Endothelial cell of umbilical vein (primary cell): Measurements from ENCODE around the gene GNAO1. TPM values are rescaled to one million over a fixed set of nuclear protein-coding genes. Genes with fewer than 3 reads are reported as not detected.

Source experiments
- BruUV-seq: library from RNA; stranded (reverse); fragments of 400-500 nt; replicated peaks from 2 replicates; lab custom pipeline; 2021; lab: Mats Ljungman, UMichigan
- CTCF ChIA-PET: fragments of 300-600, 350-600 bp; sonication (Branson Sonifier 250); formaldehyde crosslinking; loops from one replicate; lab custom pipeline; 2021; ENCODE audit warnings: antibody characterized with exemption, inconsistent platforms; lab: Charles Lee
- POLR2A ChIA-PET: fragments of 300-600, 350-600 bp; sonication (Branson Sonifier 250); formaldehyde crosslinking; loops from one replicate; lab custom pipeline; 2021; ENCODE audit warnings: antibody characterized with exemption, inconsistent platforms; lab: Charles Lee
- DNase-seq: peaks from one replicate; pipeline ENCODE4 v3.0.0-alpha.2; 2011; ENCODE audit warnings: low read depth, low spot score
- FAIRE-seq: peaks from 2 replicates; lab custom pipeline; 2011; peaks lifted over from hg19 to GRCh38; lab: Jason Lieb, UNC
- H2AFZ ChIP-seq: 2 replicates; pipeline ENCODE4 v1.6.0; 2012; ENCODE audit warnings: low read depth, low read length, control low read depth, inconsistent platforms
- H3K27ac ChIP-seq: 2 replicates; pipeline ENCODE4 v1.5.1; 2011; ENCODE audit warnings: low read depth, mild to moderate bottlenecking, control low read depth, low read length, moderate library complexity; ENCODE audit not compliant: insufficient read depth
- H3K27me3 ChIP-seq, 2 experiments: 2 replicates each; pipeline versions ENCODE4 v1.6.0 to v1.6.1; 2011; ENCODE audit warnings: low read length in 2 of 2, mixed read lengths in 1 of 2; ENCODE audit not compliant: control insufficient read depth in 2 of 2, insufficient read depth in 2 of 2
- H3K36me3 ChIP-seq, 2 experiments: 2 replicates in 1 of 2; 3 replicates in 1 of 2; pipeline ENCODE4 v1.5.1; 2011; ENCODE audit warnings: low read length in 2 of 2, mild to moderate bottlenecking in 1 of 2, moderate library complexity in 1 of 2; ENCODE audit not compliant: control insufficient read depth in 2 of 2, insufficient read depth in 2 of 2; ENCODE audit errors: extremely low read depth in 1 of 2
- H3K4me1 ChIP-seq: 3 replicates; pipeline ENCODE4 v1.5.1; 2011; ENCODE audit warnings: mild to moderate bottlenecking, low read length; ENCODE audit not compliant: control insufficient read depth, insufficient read depth; ENCODE audit errors: extremely low read depth
- H3K4me2 ChIP-seq: 2 replicates; pipeline ENCODE4 v1.6.1; 2011; ENCODE audit warnings: low read length, control low read depth, mixed read lengths; ENCODE audit not compliant: insufficient read depth
- H3K4me3 ChIP-seq, 3 experiments: fragments of 200-600 bp in 1 of 3; sonication (generic), shearing (Covaris generic) in 1 of 3; replicated peaks in 1 of 3; 2 replicates each; pipeline ENCODE4 v1.5.1; 2011 to 2016; ENCODE audit warnings: control low read depth in 3 of 3, low read length in 3 of 3, mild to moderate bottlenecking in 2 of 3, inconsistent platforms in 1 of 3, low read depth in 1 of 3, moderate library complexity in 1 of 3; ENCODE audit not compliant: insufficient read depth in 1 of 3
- H3K79me2 ChIP-seq: 2 replicates; pipeline ENCODE4 v1.6.0; 2012; ENCODE audit warnings: low read length, inconsistent platforms; ENCODE audit not compliant: control insufficient read depth, insufficient read depth
- H3K9ac ChIP-seq: replicated peaks from 2 replicates; pipeline ENCODE3; 2011; ENCODE audit warnings: low read length, control low read depth; ENCODE audit not compliant: insufficient read depth; ENCODE audit errors: extremely low read depth
- H3K9me1 ChIP-seq: replicated peaks from 3 replicates; pipeline ENCODE4 v1.6.0; 2011; ENCODE audit warnings: mild to moderate bottlenecking, low read length; ENCODE audit not compliant: control insufficient read depth, insufficient read depth; ENCODE audit errors: extremely low read depth
- H3K9me3 ChIP-seq: replicated peaks from 2 replicates; pipeline ENCODE4 v1.5.1; 2012; ENCODE audit warnings: low read length, inconsistent platforms; ENCODE audit not compliant: control insufficient read depth, insufficient read depth
- H4K20me1 ChIP-seq: replicated peaks from 2 replicates; pipeline ENCODE3; 2011; ENCODE audit warnings: mild to moderate bottlenecking, low read length; ENCODE audit not compliant: control insufficient read depth, insufficient read depth; ENCODE audit errors: extremely low read depth
- FOS ChIP-seq: IDR thresholded peaks from 2 replicates; pipeline ENCODE4 v1.6.1; 2011; ENCODE audit warnings: mild to moderate bottlenecking, low read length, moderate library complexity, borderline replicate concordance; ENCODE audit not compliant: insufficient read depth
- GATA2 ChIP-seq: IDR thresholded peaks from 2 replicates; pipeline ENCODE4 v1.7.0; 2011; ENCODE audit warnings: low read depth, mild to moderate bottlenecking, moderate library complexity, mixed read lengths, low read length; ENCODE audit not compliant: insufficient read length, insufficient read depth
- JUN ChIP-seq: IDR thresholded peaks from 2 replicates; pipeline ENCODE4 v1.6.1; 2011; ENCODE audit warnings: borderline replicate concordance, low read depth; ENCODE audit not compliant: insufficient read length, insufficient read depth
- MAX ChIP-seq: IDR thresholded peaks from 2 replicates; pipeline ENCODE4 v1.6.1; 2011; ENCODE audit not compliant: insufficient read depth, insufficient read length
- MYC ChIP-seq: IDR thresholded peaks from one replicate; pipeline ENCODE4 v1.6.1; 2011; ENCODE audit warnings: mild to moderate bottlenecking, low read depth, low read length
- POLR2A ChIP-seq: IDR thresholded peaks from 2 replicates; pipeline ENCODE4 v1.6.1; 2012; ENCODE audit warnings: low read depth, mild to moderate bottlenecking, control low read depth, low read length
- POLR2AphosphoS5 ChIP-seq: IDR thresholded peaks from 2 replicates; pipeline ENCODE4 v1.6.1; 2012; ENCODE audit warnings: low read depth, mild to moderate bottlenecking, control low read depth, low read length, moderate library complexity; ENCODE audit not compliant: insufficient read depth
- dilution Hi-C: fragments of 300-500 bp; cut with MboI; formaldehyde crosslinking; loops from one replicate; pipeline ENCODE4 v1.15.0; 2019; ENCODE audit warnings: low sequenced_read_pairs; ENCODE audit not compliant: extremely low pct_ligation_motif_present
- intact Hi-C: fragments of 100-400 bp; cut with micrococcal nuclease; formaldehyde crosslinking; loops from one replicate; pipeline ENCODE4 v1.10.0; 2022
- polyA plus RNA-seq, 4 experiments: library from polyadenylated mRNA; depleted of rRNA in 3 of 4; stranded (reverse) in 3 of 4; unstranded in 1 of 4; fragments of >200 nt; gene quantifications; 2 replicates each; pipeline versions ENCODE4 v1.2.1 to v1.2.3, GENCODE V29; 2011 to 2012; ENCODE audit warnings: missing spikeins in 1 of 4
- total RNA-seq: library from RNA; stranded (reverse); gene quantifications from 2 replicates; pipeline ENCODE4 v1.2.3, GENCODE V29; 2021
- TF ChIP-seq, protein P1 (sequence below), 2 donors: IDR thresholded peaks; 1 replicate in 1 of 2; 2 replicates in 1 of 2; pipeline ENCODE4 v1.5.1; 2011; ENCODE audit warnings: low read length in 2 of 2, mild to moderate bottlenecking in 2 of 2, moderate library complexity in 2 of 2, control low read depth in 1 of 2, inconsistent platforms in 1 of 2, low read depth in 1 of 2; ENCODE audit not compliant: insufficient read depth in 1 of 2; ENCODE audit errors: extremely low read depth in 1 of 2

The GNAO1 gene
- total and polyA plus RNA-seq, 2 donors (not counting 3 experiments of a cell fraction or from before 2014, with no cell fraction given), result not detected

DNA sequence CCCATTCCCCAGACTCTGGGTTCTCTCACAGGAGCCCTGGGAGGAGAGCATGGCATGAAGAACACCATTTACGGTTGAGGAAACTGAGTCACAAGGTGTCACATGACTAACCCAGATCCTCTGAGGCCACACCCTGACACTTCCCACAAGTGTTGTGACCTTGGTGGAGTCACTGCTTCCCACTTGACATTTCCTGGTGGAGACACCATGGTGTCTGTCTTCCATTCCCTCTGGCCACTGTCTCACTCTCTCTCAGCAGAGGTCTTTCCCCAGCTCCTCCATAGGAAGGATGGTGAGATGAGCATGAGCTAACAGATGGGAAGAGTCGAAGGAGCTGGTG lies 116.2 kb downstream of the GNAO1 start:
- Histone ChIP-seq H3K4me1 (no peaks in the 10 kb centered on the region), H3K79me2 (no peaks in the 10 kb centered on the region), H3K9me1 (no peaks in the 10 kb centered on the region), H3K36me3 (no peaks in the 10 kb centered on the region), H2AFZ (no peak overlapping the region), H3K27ac (no peak overlapping the region), H3K9ac (no peak overlapping the region), H4K20me1 (no peaks in the 10 kb centered on the region), H3K9me3 (no peaks in the 10 kb centered on the region), H3K4me3 (no peak overlapping the region), H3K27me3 (no peaks in the 10 kb centered on the region), H3K4me2 (no peak overlapping the region)
- ChIA-PET POLR2A (no interaction called here), CTCF (interaction anchor here (4.5 kb wide), 1 partner anchor 11 kb away, joined by 41 read pairs; no protein-coding TSS in a partner anchor)
- DNase-seq (no peak), FAIRE-seq (no peak)
- dilution Hi-C loops, result no loop called here
- no TSS peak for BruUV-seq
- intact Hi-C loops, result no loop called here
- no peak for TF ChIP-seq POLR2A
- no peak for TF ChIP-seq FOS
- TF ChIP-seq MYC, result no peak
- no peak for TF ChIP-seq JUN
- no peak for TF ChIP-seq MAX
- TF ChIP-seq, protein P1, sequence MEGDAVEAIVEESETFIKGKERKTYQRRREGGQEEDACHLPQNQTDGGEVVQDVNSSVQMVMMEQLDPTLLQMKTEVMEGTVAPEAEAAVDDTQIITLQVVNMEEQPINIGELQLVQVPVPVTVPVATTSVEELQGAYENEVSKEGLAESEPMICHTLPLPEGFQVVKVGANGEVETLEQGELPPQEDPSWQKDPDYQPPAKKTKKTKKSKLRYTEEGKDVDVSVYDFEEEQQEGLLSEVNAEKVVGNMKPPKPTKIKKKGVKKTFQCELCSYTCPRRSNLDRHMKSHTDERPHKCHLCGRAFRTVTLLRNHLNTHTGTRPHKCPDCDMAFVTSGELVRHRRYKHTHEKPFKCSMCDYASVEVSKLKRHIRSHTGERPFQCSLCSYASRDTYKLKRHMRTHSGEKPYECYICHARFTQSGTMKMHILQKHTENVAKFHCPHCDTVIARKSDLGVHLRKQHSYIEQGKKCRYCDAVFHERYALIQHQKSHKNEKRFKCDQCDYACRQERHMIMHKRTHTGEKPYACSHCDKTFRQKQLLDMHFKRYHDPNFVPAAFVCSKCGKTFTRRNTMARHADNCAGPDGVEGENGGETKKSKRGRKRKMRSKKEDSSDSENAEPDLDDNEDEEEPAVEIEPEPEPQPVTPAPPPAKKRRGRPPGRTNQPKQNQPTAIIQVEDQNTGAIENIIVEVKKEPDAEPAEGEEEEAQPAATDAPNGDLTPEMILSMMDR (IDR thresholded peaks at IDR 0.05; ENCODE audit: extremely low read depth in 1 of 2, insufficient read depth in 1 of 2, low read depth in 1 of 2, low read length in 2 of 2), result no peak

GRCh38 chr16:56309008-56309407 lies 117.7 kb downstream of the GNAO1 start:
- CTCF ChIA-PET, result interaction anchor here (0.8 to 4.5 kb wide), 2 partner anchors 10 to 45 kb away, joined by 3 to 41 read pairs; no protein-coding TSS in a partner anchor
- Histone ChIP-seq H3K9me1 (no peaks in the 10 kb centered on the region), H2AFZ (no peak overlapping the region), H3K36me3 (no peaks in the 10 kb centered on the region), H3K27ac (no peak overlapping the region), H4K20me1 (no peaks in the 10 kb centered on the region), H3K4me2 (no peak overlapping the region), H3K4me1 (no peaks in the 10 kb centered on the region), H3K9ac (no peak overlapping the region), H3K9me3 (no peaks in the 10 kb centered on the region), H3K4me3 (no peak overlapping the region), H3K79me2 (no peaks in the 10 kb centered on the region), H3K27me3 (no peaks in the 10 kb centered on the region)
- intact Hi-C loops (no loop called here), dilution Hi-C loops (no loop called here)
- TF ChIP-seq GATA2 (no peak), JUN (no peak), POLR2A (no peak), POLR2AphosphoS5 (no peak), MYC (no peak)
- TF ChIP-seq, protein P1 (IDR thresholded peaks at IDR 0.05; ENCODE audit: extremely low read depth in 1 of 2, insufficient read depth in 1 of 2, low read depth in 1 of 2, low read length in 2 of 2), result no peak
- FAIRE-seq (no peak), DNase-seq (no peak)
- no TSS peak for BruUV-seq
- POLR2A ChIA-PET, result no interaction called here
